B cell (primary cell): ENCODE results near the gene WDR7. TPM values are rescaled to one million over a fixed set of nuclear protein-coding genes. Genes with fewer than 3 reads are reported as not detected.

ENCODE experiments used
- ATAC-seq: fragments of 200-7000 bp; cut with Tn5 transposase; one replicate; pipeline ENCODE4 v1.10.0; 2021; ENCODE audit warnings: low read depth, mild to moderate bottlenecking, moderate number of reproducible peaks, moderate library complexity
- CTCF ChIA-PET: fragments of 350-600 bp; sonication (Branson Sonifier 250); formaldehyde crosslinking; loops from one replicate; lab custom pipeline; 2021; ENCODE audit warnings: antibody characterized with exemption, inconsistent platforms; lab: Charles Lee
- POLR2A ChIA-PET: fragments of 350-600 bp; sonication (Branson Sonifier 250); formaldehyde crosslinking; loops from one replicate; lab custom pipeline; 2021; ENCODE audit warnings: antibody characterized with exemption; lab: Charles Lee
- DNase-seq: peaks from one replicate; pipeline ENCODE4 v3.0.0; 2013
- H2AFZ ChIP-seq: 2 replicates; pipeline ENCODE4 v1.6.1; 2012; ENCODE audit warnings: mild to moderate bottlenecking, low read depth, low read length; ENCODE audit not compliant: insufficient read depth, poor library complexity, severe bottlenecking
- H3K27ac ChIP-seq, 2 donors: 1 replicate in 1 of 2; 2 replicates in 1 of 2; pipeline ENCODE4 v1.5.1; 2012 to 2013; ENCODE audit warnings: low read length in 2 of 2, mild to moderate bottlenecking in 2 of 2, moderate library complexity in 1 of 2
- H3K27me3 ChIP-seq, 4 experiments: fragments of 200-600 bp in 1 of 4; sonication (generic) in 1 of 4; replicated peaks in 1 of 4; 1 replicate in 2 of 4; 2 replicates in 2 of 4; pipeline versions ENCODE4 v1.6.1 to v1.7.0; 2013 to 2016; ENCODE audit warnings: low read length in 3 of 4, mild to moderate bottlenecking in 2 of 4, mixed read lengths in 1 of 4, moderate library complexity in 1 of 4; ENCODE audit not compliant: insufficient read depth in 4 of 4, control insufficient read depth in 3 of 4; ENCODE audit errors: control extremely low read depth in 1 of 4
- H3K36me3 ChIP-seq, 2 experiments: replicated peaks in 1 of 2; 1 replicate in 1 of 2; 2 replicates in 1 of 2; pipeline versions ENCODE4 v1.6.1 to v1.7.1; 2013; ENCODE audit warnings: low read length in 1 of 2; ENCODE audit not compliant: insufficient read depth in 2 of 2, control insufficient read depth in 1 of 2; ENCODE audit errors: control extremely low read depth in 1 of 2, extremely low read depth in 1 of 2
- H3K4me1 ChIP-seq, 2 donors: fragments of 200-600 bp in 1 of 2; sonication (generic) in 1 of 2; 1 replicate in 1 of 2; 2 replicates in 1 of 2; pipeline versions ENCODE4 v1.5.1 to v1.6.1; 2013 to 2017; ENCODE audit warnings: low read length in 2 of 2; ENCODE audit not compliant: control insufficient read depth in 2 of 2, insufficient read depth in 2 of 2
- H3K4me2 ChIP-seq: replicated peaks from 2 replicates; pipeline ENCODE3; 2012; ENCODE audit warnings: mild to moderate bottlenecking, low read depth, low read length; ENCODE audit not compliant: poor library complexity, severe bottlenecking
- H3K4me3 ChIP-seq, 5 experiments: fragments of 200-600 bp in 1 of 5; sonication (generic) in 1 of 5; 1 replicate in 3 of 5; 2 replicates in 2 of 5; pipeline versions ENCODE4 v1.5.1 to v1.7.0; 2011 to 2016; ENCODE audit warnings: low read length in 4 of 5, mild to moderate bottlenecking in 4 of 5, low read depth in 2 of 5, control low read depth in 1 of 5, moderate library complexity in 1 of 5; ENCODE audit not compliant: insufficient read depth in 1 of 5; ENCODE audit errors: control extremely low read depth in 1 of 5, extremely low read depth in 1 of 5
- H3K79me2 ChIP-seq: fragments of 200-600 bp; sonication (generic); one replicate; pipeline ENCODE4 v1.6.0; 2016; ENCODE audit warnings: low read length; ENCODE audit not compliant: control insufficient read depth, insufficient read depth
- H3K9ac ChIP-seq: fragments of 200-600 bp; sonication (generic); 2 replicates; pipeline ENCODE4 v1.6.1; 2017; ENCODE audit warnings: mild to moderate bottlenecking, low read length, moderate library complexity
- H3K9me3 ChIP-seq, 3 donors: one replicate each; pipeline versions ENCODE4 v1.6.1 to v1.7.1; 2013; ENCODE audit warnings: low read length in 2 of 3; ENCODE audit not compliant: control insufficient read depth in 2 of 3, insufficient read depth in 1 of 3; ENCODE audit errors: control extremely low read depth in 1 of 3
- H4K20me1 ChIP-seq: 2 replicates; pipeline ENCODE4 v1.6.0; 2012; ENCODE audit warnings: mild to moderate bottlenecking, low read length; ENCODE audit not compliant: insufficient read depth, control insufficient read depth, poor library complexity, severe bottlenecking
- H3K27ac Mint-ChIP-seq: one replicate; pipeline ENCODE4 v1.8.0; 2021; ENCODE audit warnings: mixed read lengths
- H3K27me3 Mint-ChIP-seq: one replicate; pipeline ENCODE4 v1.8.0; 2021; ENCODE audit warnings: mixed read lengths
- H3K4me1 Mint-ChIP-seq: one replicate; pipeline ENCODE4 v1.8.0; 2021; ENCODE audit warnings: mixed read lengths
- H3K4me3 Mint-ChIP-seq: one replicate; pipeline ENCODE4 v1.8.0; 2021; ENCODE audit warnings: mixed read lengths
- H3K9me3 Mint-ChIP-seq: one replicate; pipeline ENCODE4 v1.8.0; 2022; ENCODE audit warnings: mixed read lengths; ENCODE audit not compliant: insufficient read depth
- EZH2 ChIP-seq: IDR thresholded peaks from 2 replicates; pipeline ENCODE4 v1.6.1; 2012; ENCODE audit warnings: borderline replicate concordance, low read depth, mild to moderate bottlenecking, moderate library complexity, low read length; ENCODE audit not compliant: insufficient read depth, poor library complexity, severe bottlenecking
- WGBS: methylation state at CpG from one replicate; pipeline ENCODE4 v1.1.5; 2013; ENCODE audit warnings: missing lambda C conversion rate; ENCODE audit not compliant: insufficient coverage; 5-methylcytosine and 5-hydroxymethylcytosine counted together
- intact Hi-C: fragments of 100-400 bp; cut with micrococcal nuclease; formaldehyde crosslinking; loops from one replicate; pipeline ENCODE4 v1.10.0; 2022
- polyA plus RNA-seq: library from polyadenylated mRNA; depleted of rRNA; stranded (reverse); fragments of >200 nt; gene quantifications from 2 replicates; pipeline ENCODE4 v1.2.3, GENCODE V29; 2012
- total RNA-seq, 2 donors: library from RNA; stranded (reverse); fragments of 120-200 nt in 1 of 2; gene quantifications; 1 replicate in 1 of 2; 2 replicates in 1 of 2; pipeline versions ENCODE4 v1.2.3 to v1.2.4, GENCODE V29; 2013 to 2022
- TF ChIP-seq, protein P1 (sequence below): fragments of 200-600 bp; IDR thresholded peaks from one replicate; pipeline ENCODE4 v1.8.0; 2022; ENCODE audit warnings: antibody characterized with exemption, mild to moderate bottlenecking

Gene WDR7
- total and polyA plus RNA-seq, 2 donors (not counting 1 experiment from before 2014, with no cell fraction given) = 5.5 to 45.0 TPM

DNA sequence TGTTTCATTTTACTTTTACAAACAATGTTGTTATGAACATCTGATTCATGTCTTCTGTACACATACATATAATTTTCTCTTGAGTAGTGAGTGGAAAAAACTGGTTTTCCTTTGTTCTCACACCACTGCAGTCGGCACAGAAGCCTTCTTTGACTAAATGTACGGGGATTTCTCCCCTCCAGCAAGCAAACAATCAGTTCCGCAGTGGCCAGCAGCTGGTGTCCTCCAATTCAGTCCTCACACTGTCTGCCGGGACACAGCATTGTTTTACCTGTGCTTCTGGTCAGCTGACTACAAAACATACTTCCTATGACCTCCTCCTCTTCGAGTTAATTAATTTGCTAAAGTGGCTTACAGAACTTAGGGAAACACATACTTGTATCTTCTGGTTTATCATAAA, 202.8 kb downstream of the WDR7 start:
- H3K79me2 ChIP-seq = no peaks in the 10 kb centered on the region
- no peaks in the 10 kb centered on the region for H3K9me3 ChIP-seq
- peaks cover 4 to 6% of the 10 kb centered on the region in 2 donors for H3K4me1 ChIP-seq
- ChIA-PET CTCF (no interaction called here), POLR2A (no interaction called here)
- no peak overlapping the region for H3K27ac Mint-ChIP-seq
- H3K4me1 Mint-ChIP-seq = peaks cover 10% of the 10 kb centered on the region
- ATAC-seq = no peak
- no peak overlapping the region for H3K4me3 ChIP-seq
- no peak overlapping the region for H2AFZ ChIP-seq
- no peak overlapping the region for H3K4me3 Mint-ChIP-seq
- H3K27ac ChIP-seq = no peak overlapping the region
- intact Hi-C loops = no loop called here
- no peaks in the 10 kb centered on the region for H3K27me3 Mint-ChIP-seq
- 95% methylated on average over 4 of the region's 5 CpGs for WGBS
- no peaks in the 10 kb centered on the region for H3K27me3 ChIP-seq
- peaks cover under 1% of the 10 kb centered on the region for H3K9me3 Mint-ChIP-seq
- TF ChIP-seq, protein P1, sequence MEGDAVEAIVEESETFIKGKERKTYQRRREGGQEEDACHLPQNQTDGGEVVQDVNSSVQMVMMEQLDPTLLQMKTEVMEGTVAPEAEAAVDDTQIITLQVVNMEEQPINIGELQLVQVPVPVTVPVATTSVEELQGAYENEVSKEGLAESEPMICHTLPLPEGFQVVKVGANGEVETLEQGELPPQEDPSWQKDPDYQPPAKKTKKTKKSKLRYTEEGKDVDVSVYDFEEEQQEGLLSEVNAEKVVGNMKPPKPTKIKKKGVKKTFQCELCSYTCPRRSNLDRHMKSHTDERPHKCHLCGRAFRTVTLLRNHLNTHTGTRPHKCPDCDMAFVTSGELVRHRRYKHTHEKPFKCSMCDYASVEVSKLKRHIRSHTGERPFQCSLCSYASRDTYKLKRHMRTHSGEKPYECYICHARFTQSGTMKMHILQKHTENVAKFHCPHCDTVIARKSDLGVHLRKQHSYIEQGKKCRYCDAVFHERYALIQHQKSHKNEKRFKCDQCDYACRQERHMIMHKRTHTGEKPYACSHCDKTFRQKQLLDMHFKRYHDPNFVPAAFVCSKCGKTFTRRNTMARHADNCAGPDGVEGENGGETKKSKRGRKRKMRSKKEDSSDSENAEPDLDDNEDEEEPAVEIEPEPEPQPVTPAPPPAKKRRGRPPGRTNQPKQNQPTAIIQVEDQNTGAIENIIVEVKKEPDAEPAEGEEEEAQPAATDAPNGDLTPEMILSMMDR = no peak
- TF ChIP-seq EZH2 = no peak
- no peak overlapping the region for H3K9ac ChIP-seq
- DNase-seq = no peak
- H3K36me3 ChIP-seq = peaks cover 0 to 1% of the 10 kb centered on the region in 2 experiments
- no peak overlapping the region for H3K4me2 ChIP-seq
- no peaks in the 10 kb centered on the region for H4K20me1 ChIP-seq

DNA sequence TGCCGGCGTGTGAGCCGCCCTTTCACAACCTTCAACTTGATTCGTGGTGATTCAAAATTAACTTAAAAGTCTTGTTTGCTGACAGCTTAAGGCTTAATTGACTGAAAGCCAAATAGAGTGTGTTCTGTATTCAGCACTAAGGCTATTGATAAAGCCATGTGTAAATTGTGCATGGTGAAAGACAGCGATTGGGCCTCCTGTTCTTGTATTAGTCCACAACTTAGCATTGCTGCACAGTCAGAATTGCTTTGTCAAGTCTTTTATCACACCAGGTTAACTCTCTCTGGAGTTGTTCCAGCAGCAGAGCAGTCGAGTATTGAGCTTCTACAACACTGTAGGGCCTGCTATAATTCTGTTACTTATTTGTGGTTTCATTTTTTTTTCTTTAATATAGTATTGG, 210.1 kb downstream of the WDR7 start:
- TF ChIP-seq, protein P1 = no peak
- no peak for TF ChIP-seq EZH2
- ChIA-PET POLR2A (no interaction called here), CTCF (interaction anchor here (1.4 kb wide), 1 partner anchor 8 kb away, joined by 5 read pairs; no protein-coding TSS in a partner anchor)
- Mint-ChIP-seq H3K4me1 (no peaks in the 10 kb centered on the region), H3K4me3 (no peak overlapping the region), H3K27ac (no peak overlapping the region), H3K27me3 (no peaks in the 10 kb centered on the region), H3K9me3 (no peaks in the 10 kb centered on the region)
- H4K20me1 ChIP-seq = no peaks in the 10 kb centered on the region
- DNase-seq (no peak), ATAC-seq (no peak)
- H2AFZ ChIP-seq = no peak overlapping the region
- H3K4me1 ChIP-seq = no peaks in the 10 kb centered on the region
- 98% methylated on average over 5 of the region's 6 CpGs for WGBS
- no peaks in the 10 kb centered on the region for H3K79me2 ChIP-seq
- H3K4me3 ChIP-seq = no peak overlapping the region
- no peak overlapping the region for H3K4me2 ChIP-seq
- no peak overlapping the region for H3K27ac ChIP-seq
- H3K9me3 ChIP-seq = no peaks in the 10 kb centered on the region
- no peaks in the 10 kb centered on the region for H3K27me3 ChIP-seq
- intact Hi-C loops = loop anchor here (10.0 kb wide), 1 partner anchor 76 kb away; no protein-coding TSS in a partner anchor
- H3K9ac ChIP-seq = no peak overlapping the region
- no peaks in the 10 kb centered on the region for H3K36me3 ChIP-seq
